ACC112 (cell line): ENCODE measurements around the gene APOE.
"Not testable (repeated sequence)": the region's sequence is repeated elsewhere in the genome, so short reads cannot be mapped to it uniquely, and the experiment has no call there.

Experiments used
- H2AFZ ChIP-seq: fragments of 200-600 bp; sonication (generic); one replicate; pipeline ENCODE4 v1.6.0; 2017; ENCODE audit warnings: antibody characterized with exemption, low read length; ENCODE audit not compliant: unreplicated experiment
- H3K27ac ChIP-seq: fragments of 200-600 bp; sonication (generic); 2 replicates; pipeline ENCODE4 v1.5.1; 2014; ENCODE audit warnings: low read depth, mild to moderate bottlenecking, antibody characterized with exemption, low read length, moderate library complexity
- H3K27me3 ChIP-seq: fragments of 200-600 bp; sonication (generic); 2 replicates; pipeline ENCODE4 v1.6.1; 2014; ENCODE audit warnings: mild to moderate bottlenecking, antibody characterized with exemption, low read length, moderate library complexity, mixed read lengths; ENCODE audit not compliant: insufficient read depth
- H3K36me3 ChIP-seq: fragments of 200-600 bp; sonication (generic); 2 replicates; pipeline ENCODE4 v1.6.1; 2016; ENCODE audit warnings: mild to moderate bottlenecking, antibody characterized with exemption, low read length, moderate library complexity, mixed read lengths; ENCODE audit not compliant: insufficient read depth
- H3K4me1 ChIP-seq: fragments of 200-600 bp; sonication (generic); one replicate; pipeline ENCODE4 v1.6.1; 2016; ENCODE audit warnings: low read length, mixed read lengths; ENCODE audit not compliant: insufficient read depth, unreplicated experiment, control insufficient read depth
- H3K4me3 ChIP-seq: fragments of 200-600 bp; sonication (generic); 2 replicates; pipeline ENCODE4 v1.5.1; 2014; ENCODE audit warnings: mild to moderate bottlenecking, low read depth, low read length
- H3K79me2 ChIP-seq: fragments of 200-600 bp; sonication (generic); one replicate; pipeline ENCODE4 v1.6.0; 2016; ENCODE audit warnings: low read length; ENCODE audit not compliant: control insufficient read depth, unreplicated experiment, insufficient read depth

Gene APOE

DNA sequence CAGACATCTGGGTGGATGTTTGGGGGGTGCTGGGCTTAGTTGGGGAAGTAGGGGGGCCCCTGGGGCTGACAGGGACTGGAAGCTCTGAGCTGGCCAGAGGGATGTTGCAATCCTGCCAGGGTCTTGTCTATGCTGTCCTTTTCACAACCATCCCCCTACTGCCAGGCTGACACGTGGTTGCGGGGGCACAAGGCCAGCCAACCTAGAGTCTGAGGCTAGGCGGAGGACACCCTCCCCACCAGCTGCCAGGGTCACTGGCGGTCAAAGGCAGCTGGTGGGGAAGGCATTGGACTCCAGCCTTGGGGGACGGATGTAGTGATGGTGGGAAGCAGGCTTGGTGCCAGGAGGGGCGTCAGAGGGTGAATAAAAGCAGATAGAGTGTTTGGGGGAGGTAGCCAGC, 7.3 kb downstream of the APOE start:
- H3K4me1 ChIP-seq = peaks cover 3% of the 10 kb centered on the region
- H3K4me3 ChIP-seq = no peak overlapping the region
- H3K79me2 ChIP-seq = no peaks in the 10 kb centered on the region
- H3K27ac ChIP-seq = no peak overlapping the region
- H3K27me3 ChIP-seq = no peaks in the 10 kb centered on the region
- no peaks in the 10 kb centered on the region for H3K36me3 ChIP-seq
- H2AFZ ChIP-seq = no peak overlapping the region

DNA sequence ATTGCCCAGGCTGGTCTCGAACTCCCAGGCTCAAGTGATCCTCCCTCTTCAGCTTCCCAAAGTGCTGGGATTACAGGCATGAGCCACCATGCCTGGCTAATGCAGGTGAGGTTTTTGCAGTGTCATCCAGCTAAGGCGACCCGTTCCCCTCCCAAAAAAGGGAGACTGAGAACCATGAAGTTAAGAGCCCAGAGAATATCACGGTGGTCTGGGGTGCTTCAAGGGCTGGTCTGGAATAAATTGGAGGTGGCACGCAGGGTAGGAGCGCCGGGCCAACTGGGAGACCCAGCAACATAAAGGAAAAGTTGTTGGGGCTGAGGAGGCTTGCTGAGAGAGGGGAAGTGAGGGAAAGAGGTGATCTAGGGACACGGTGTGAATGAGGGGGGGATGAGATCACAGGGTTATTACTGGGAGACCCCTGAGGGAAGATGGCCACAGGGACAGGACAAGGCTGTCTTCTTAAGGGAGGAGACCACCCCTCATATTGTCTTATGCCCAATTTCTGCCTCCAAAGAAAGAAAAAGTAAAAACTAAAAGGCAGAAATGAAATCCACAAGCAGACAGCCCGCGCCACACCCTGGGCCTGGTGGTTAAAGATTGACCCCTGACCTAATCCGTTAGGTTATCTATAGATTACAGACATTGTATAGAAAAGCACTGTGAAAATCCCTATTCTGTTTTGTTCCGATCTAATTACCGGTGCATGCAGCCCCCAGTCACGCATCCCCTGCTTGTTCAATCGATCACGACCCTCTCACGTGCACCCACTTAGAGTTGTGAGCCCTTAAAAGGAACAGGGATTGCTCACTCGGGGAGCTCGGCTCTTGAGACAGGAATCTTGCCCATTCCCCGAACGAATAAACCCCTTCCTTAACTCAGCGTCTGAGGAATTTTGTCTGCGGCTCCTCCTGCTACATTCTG, 8.2 kb downstream of the APOE start:
- H3K27me3 ChIP-seq, H3K79me2 ChIP-seq, H3K4me3 ChIP-seq, H3K27ac ChIP-seq, H3K36me3 ChIP-seq, H3K4me1 ChIP-seq, H2AFZ ChIP-seq: not testable (repeated sequence)

DNA sequence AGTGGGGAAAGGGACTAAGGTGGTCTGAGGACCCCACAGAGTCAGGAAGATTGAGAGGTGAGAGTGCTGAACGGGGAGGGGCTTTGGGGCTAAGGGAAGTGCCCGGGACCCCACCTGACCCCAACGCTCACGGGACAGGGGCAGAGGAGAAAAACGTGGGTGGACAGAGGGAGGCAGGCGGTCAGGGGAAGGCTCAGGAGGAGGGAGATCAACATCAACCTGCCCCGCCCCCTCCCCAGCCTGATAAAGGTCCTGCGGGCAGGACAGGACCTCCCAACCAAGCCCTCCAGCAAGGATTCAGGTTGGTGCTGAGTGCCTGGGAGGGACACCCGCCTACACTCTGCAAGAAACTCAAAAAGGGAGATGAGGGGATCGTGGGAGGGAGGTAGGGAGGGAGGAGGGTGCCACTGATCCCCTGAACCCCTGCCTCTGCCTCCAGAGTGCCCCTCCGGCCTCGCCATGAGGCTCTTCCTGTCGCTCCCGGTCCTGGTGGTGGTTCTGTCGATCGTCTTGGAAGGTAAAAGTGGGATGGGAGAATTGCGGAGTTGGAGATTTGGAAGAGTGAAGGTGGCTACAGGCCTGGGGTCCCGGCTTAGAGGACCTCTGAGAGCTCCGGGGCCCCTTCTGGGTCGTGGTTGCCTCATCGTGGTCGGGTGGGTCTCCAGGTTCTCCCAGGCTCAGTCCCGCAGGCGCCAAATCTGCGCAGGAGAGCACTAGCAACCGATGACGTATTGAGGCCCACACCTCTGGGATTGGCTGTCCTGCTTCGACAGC, 9.0 kb downstream of the APOE start, which contains the start of gene APOC1:
TSS of gene APOC1 (plus strand) at position 176 of the 774 bp plus-strand sequence. CDS start at position 460, 284 bp downstream.
- H3K27me3 ChIP-seq, H3K79me2 ChIP-seq, H3K36me3 ChIP-seq, H3K27ac ChIP-seq, H3K4me1 ChIP-seq: not testable (repeated sequence)
- H2AFZ ChIP-seq = peak within 1 kb of the TSS; percentile 32
- peak within 1 kb of the TSS; percentile 76 for H3K4me3 ChIP-seq

DNA sequence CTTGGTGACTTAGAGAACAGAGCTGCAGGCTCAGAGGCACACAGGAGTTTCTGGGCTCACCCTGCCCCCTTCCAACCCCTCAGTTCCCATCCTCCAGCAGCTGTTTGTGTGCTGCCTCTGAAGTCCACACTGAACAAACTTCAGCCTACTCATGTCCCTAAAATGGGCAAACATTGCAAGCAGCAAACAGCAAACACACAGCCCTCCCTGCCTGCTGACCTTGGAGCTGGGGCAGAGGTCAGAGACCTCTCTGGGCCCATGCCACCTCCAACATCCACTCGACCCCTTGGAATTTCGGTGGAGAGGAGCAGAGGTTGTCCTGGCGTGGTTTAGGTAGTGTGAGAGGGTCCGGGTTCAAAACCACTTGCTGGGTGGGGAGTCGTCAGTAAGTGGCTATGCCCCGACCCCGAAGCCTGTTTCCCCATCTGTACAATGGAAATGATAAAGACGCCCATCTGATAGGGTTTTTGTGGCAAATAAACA, 18.7 kb downstream of the APOE start:
- Histone ChIP-seq H3K27ac (no peak overlapping the region), H3K27me3 (no peaks in the 10 kb centered on the region), H2AFZ (no peak overlapping the region), H3K36me3 (no peaks in the 10 kb centered on the region), H3K79me2 (no peaks in the 10 kb centered on the region), H3K4me1 (peaks cover 25% of the 10 kb centered on the region), H3K4me3 (no peak overlapping the region)

- H3K27ac ChIP-seq = peak overlapping the region; percentile 42
- H3K4me3 ChIP-seq = no peak overlapping the region
- H3K4me1 ChIP-seq = peaks cover 25% of the 10 kb centered on the region
- H3K27me3 ChIP-seq = no peaks in the 10 kb centered on the region
- H2AFZ ChIP-seq = no peak overlapping the region
- no peaks in the 10 kb centered on the region for H3K79me2 ChIP-seq
- H3K36me3 ChIP-seq = no peaks in the 10 kb centered on the region
These were observed 19.7 kb downstream of the APOE start for GRCh38 chr19:44925114-44925891.

DNA sequence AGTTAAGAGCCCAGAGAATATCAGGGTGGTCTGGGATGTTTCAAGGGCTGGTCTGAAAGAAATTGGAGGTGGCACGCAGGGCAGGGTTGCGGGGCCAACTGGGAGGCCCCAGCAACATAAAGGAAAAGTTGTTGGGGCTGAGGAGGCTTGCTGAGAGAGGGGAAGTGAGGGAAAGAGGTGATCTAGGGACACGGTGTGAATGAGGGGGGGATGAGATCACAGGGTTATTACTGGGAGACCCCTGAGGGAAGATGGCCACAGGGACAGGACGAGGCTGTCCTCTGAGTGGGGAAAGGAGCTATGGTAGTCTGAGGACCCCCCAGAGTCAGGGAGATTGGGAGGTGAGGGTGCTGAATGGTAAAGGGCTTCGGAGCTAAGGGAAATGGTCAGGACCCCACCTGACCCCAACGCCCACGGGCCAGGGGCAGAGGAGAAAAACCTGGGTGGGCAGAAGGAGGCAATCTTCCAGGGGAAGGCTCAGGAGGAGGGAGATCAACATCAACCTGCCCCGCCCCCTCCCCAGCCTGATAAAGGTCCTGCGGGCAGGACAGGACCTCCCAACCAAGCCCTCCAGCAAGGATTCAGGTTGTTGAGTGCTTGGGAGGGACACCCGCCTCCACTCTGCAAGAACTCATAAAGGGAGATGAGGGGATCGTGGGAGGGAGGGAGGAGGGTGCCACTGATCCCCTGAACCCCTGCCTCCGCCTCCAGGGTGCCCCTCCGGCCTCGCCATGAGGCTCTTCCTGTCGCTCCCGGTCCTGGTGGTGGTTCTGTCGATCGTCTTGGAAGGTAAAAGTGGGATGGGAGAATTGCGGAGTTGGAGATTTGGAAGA, 20.9 kb downstream of the APOE start:
- H3K27ac ChIP-seq, H3K4me3 ChIP-seq, H2AFZ ChIP-seq, H3K79me2 ChIP-seq, H3K36me3 ChIP-seq, H3K27me3 ChIP-seq: not testable (repeated sequence)
- peaks cover 25% of the 10 kb centered on the region for H3K4me1 ChIP-seq

GRCh38 chr19:44927746-44928145, 22.1 kb downstream of the APOE start:
- no peaks in the 10 kb centered on the region for H3K36me3 ChIP-seq
- H3K79me2 ChIP-seq = no peaks in the 10 kb centered on the region
- H3K4me1 ChIP-seq = peaks cover 25% of the 10 kb centered on the region
- H2AFZ ChIP-seq = no peak overlapping the region
- H3K4me3 ChIP-seq = 0 out of 2 replicates have a peak overlapping the region, but pooled peaks have one; percentile 15
- peak overlapping the region; percentile 70 for H3K27ac ChIP-seq
- H3K27me3 ChIP-seq = no peaks in the 10 kb centered on the region

DNA sequence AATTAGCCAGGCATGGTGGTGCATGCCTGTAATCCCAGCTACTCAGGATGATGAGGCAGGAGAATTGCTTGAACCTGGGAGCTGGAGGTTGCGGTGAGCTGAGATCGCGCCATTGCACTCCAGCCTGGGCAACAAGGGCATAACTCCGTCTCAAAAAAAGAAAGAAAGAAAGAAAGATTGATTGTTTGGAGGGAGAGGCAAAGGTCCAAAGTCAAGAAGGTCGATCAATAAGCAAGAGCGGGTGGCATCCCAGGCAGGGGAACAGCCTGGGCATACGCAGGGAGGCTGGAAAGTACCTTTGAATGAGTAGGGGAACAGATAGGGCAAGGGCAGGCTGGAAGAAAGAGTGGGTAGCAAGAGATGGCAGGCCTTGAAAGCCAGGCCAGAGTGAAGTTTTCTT, 24.5 kb downstream of the APOE start:
- H3K79me2 ChIP-seq = no peaks in the 10 kb centered on the region
- H3K4me3 ChIP-seq = no peak overlapping the region
- H3K36me3 ChIP-seq = no peaks in the 10 kb centered on the region
- H3K4me1 ChIP-seq = peaks cover 17% of the 10 kb centered on the region
- no peaks in the 10 kb centered on the region for H3K27me3 ChIP-seq
- no peak overlapping the region for H2AFZ ChIP-seq
- no peak overlapping the region for H3K27ac ChIP-seq

GRCh38 chr19:44931541-44931940, 25.9 kb downstream of the APOE start:
- no peak overlapping the region for H3K27ac ChIP-seq
- H3K79me2 ChIP-seq = no peaks in the 10 kb centered on the region
- no peaks in the 10 kb centered on the region for H3K27me3 ChIP-seq
- peaks cover 8% of the 10 kb centered on the region for H3K4me1 ChIP-seq
- no peaks in the 10 kb centered on the region for H3K36me3 ChIP-seq
- no peak overlapping the region for H2AFZ ChIP-seq
- no peak overlapping the region for H3K4me3 ChIP-seq
